GM18511 (cell line): ENCODE data around the gene CARS1.
"Not testable (repeated sequence)": the region's sequence is repeated elsewhere in the genome, so short reads cannot be mapped to it uniquely, and the experiment has no call there.

Experiments
- ATAC-seq: cut with Tn5 transposase; IDR thresholded peaks from one replicate; pipeline ENCODE4 v1.9.1; 2021; ENCODE audit warnings: mild to moderate bottlenecking, moderate library complexity; ENCODE audit not compliant: unreplicated experiment

CARS1 gene

GRCh38 chr11:3090096-3090901 lies 33.1 kb upstream of the CARS1 start:
- ATAC-seq = no peak

- ATAC-seq = no peak
These were observed 32.2 kb upstream of the CARS1 start for GRCh38 chr11:3089236-3090061.

GRCh38 chr11:3088806-3089205 lies 31.6 kb upstream of the CARS1 start:
- no peak for ATAC-seq

GRCh38 chr11:3087821-3088800 lies 30.9 kb upstream of the CARS1 start:
- no peak for ATAC-seq

GRCh38 chr11:3087373-3087772 lies 30.1 kb upstream of the CARS1 start:
- no peak for ATAC-seq

- ATAC-seq = no peak
These were observed 29.5 kb upstream of the CARS1 start for GRCh38 chr11:3086671-3087150.

GRCh38 chr11:3086114-3086513 lies 28.9 kb upstream of the CARS1 start:
- ATAC-seq = no peak

- ATAC-seq = no peak
These were observed 27.8 kb upstream of the CARS1 start for GRCh38 chr11:3085052-3085451.

- ATAC-seq = no peak
These were observed 26.1 kb upstream of the CARS1 start for GRCh38 chr11:3083321-3083720.

- ATAC-seq = no peak
These were observed 24.1 kb upstream of the CARS1 start for GRCh38 chr11:3081386-3081751.

GRCh38 chr11:3080733-3081385 lies 23.6 kb upstream of the CARS1 start:
- no peak for ATAC-seq

GRCh38 chr11:3080104-3080503 lies 22.9 kb upstream of the CARS1 start:
- ATAC-seq = no peak

GRCh38 chr11:3077846-3078440 lies 20.7 kb upstream of the CARS1 start:
- ATAC-seq = no peak

GRCh38 chr11:3077189-3077836 lies 20.1 kb upstream of the CARS1 start:
- no peak for ATAC-seq

- no peak for ATAC-seq
These were observed 17.8 kb upstream of the CARS1 start for GRCh38 chr11:3074912-3075589.

- no peak for ATAC-seq
These were observed 15.8 kb upstream of the CARS1 start for GRCh38 chr11:3073029-3073435.

- no peak for ATAC-seq
These were observed 12.2 kb upstream of the CARS1 start for GRCh38 chr11:3069425-3069824.

- not testable (repeated sequence) for ATAC-seq
These were observed 9.1 kb upstream of the CARS1 start for GRCh38 chr11:3066308-3066707.

- ATAC-seq = not testable (repeated sequence)
These were observed 7.5 kb upstream of the CARS1 start for GRCh38 chr11:3064709-3065108.
